Hepatic stellate cell (primary cell): ENCODE measurements around the gene BCAS3.
A peak's percentile ranks its signal among the peaks of the same experiment; 100 is the strongest.

Source experiments
- DNase-seq: peaks from one replicate; pipeline ENCODE4 v3.0.0; 2011; ENCODE audit warnings: low spot score

The BCAS3 gene

GRCh38 chr17:61385577-61386236, 708.1 kb downstream of the BCAS3 start:
- DNase-seq: no peak

DNA sequence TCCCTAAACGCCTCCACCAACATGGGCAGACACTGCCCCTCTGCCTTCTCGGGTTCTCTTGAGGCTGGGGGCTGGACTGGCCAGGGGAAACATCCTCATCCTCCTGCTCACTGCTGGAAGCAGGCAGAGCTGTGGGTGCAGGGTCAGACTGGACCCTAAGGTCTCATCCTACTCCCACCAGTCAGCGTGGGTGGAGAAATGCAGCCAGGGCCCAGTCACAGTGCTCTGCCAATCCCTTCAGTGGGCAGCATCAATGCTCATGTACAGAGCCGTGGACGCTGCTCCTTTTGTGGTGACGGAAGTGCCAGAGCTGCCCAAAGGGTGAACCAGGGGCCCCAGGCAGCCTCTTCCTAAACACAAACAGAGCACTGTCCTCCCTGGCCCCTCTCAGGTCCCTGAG, 708.6 kb downstream of the BCAS3 start:
- DNase-seq: no peak

GRCh38 chr17:61387011-61387410, 709.4 kb downstream of the BCAS3 start:
- no peak for DNase-seq

- DNase-seq: no peak
These were observed 710.1 kb downstream of the BCAS3 start for GRCh38 chr17:61387511-61388305.

GRCh38 chr17:61388561-61389356, 711.1 kb downstream of the BCAS3 start:
- DNase-seq: no peak

DNA sequence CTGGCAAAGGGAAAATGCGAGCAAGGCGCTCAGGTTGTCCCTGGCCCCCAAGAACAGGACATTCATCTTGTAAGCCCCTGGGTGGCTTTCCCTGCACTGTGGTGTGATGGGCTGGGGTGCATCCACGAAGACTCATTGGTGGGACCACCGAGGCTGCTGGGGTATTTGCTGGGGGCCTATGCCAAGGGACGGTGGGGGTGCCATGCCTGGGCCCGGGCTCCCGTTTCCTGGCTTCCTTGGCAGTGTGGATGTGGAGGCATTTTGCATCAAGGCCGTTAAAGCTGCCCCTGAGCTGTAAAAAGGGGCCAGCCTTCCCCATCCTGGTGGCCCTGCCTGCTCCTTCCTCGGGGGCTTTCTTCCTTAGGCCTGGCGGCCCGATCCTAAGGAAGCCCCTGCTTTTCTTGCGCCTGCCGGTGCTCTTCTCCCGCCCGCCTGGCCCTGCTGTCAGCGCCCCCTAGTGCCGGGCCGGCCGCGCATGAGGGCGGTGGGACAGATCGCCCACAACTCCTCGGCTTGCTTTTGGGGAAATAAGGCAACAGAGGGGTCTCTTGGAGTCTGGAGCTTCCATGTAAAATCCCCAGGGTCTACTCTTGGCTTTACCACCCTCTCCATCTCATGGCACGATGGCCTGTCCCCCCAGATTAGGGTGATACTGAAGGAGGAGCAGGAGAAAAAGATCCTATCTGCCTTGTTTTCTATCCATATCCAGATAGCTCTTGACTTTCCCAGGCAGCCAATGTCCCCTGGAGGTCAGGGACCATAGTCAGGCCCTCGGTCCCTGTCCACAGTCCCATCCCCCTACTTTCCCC, 712.2 kb downstream of the BCAS3 start:
- DNase-seq: peak; percentile 82

DNA sequence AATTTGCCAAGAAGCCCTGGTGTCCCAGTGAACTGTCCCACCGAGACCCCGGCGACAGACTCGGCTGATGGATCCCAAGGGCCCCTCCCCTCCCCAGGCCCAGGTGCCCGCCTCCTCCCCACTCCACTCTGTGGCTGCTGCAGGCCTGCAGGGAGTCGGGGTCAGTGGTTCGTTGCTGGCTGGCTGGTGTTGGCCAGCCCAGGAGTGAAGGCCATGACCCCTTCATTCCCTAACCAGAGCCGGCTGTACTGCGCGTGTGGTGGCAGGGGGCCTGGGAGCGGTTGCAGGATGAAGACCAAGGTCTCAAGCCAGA, 712.8 kb downstream of the BCAS3 start:
- no peak for DNase-seq

DNA sequence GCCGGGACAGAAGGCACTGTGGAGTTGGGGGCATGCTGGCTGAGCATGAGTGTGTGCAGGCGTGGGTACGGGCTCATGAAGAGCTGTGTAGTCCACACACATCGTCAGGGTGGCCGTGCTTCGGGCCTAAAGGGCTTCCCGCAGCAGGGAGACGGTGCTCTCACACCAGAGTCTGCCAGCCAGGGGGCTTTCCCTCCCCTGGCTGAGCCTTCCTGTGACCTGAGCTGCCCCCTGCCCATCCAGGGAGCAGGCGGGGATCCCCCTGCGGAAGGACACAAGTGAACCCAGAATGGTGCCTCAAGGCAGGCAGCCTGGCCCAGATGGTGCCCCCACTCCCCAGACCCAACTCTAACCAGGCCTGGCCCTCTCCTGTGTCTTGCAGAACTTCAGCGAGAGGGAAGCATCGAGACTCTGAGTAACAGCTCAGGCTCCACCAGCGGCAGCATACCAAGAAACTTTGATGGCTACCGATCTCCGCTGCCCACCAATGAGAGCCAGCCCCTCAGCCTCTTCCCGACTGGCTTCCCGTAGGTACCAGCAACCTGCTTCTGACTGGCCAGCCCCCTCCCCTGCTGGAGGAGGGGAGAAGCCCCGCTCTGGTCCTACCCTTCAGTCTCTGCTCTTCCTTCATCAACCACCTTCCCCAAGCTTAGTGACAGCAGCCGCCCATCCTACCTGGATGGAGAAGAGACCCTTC, 714.1 kb downstream of the BCAS3 start:
- DNase-seq: no peak

- DNase-seq: no peak
These were observed 715.0 kb downstream of the BCAS3 start for GRCh38 chr17:61392679-61393078.

DNA sequence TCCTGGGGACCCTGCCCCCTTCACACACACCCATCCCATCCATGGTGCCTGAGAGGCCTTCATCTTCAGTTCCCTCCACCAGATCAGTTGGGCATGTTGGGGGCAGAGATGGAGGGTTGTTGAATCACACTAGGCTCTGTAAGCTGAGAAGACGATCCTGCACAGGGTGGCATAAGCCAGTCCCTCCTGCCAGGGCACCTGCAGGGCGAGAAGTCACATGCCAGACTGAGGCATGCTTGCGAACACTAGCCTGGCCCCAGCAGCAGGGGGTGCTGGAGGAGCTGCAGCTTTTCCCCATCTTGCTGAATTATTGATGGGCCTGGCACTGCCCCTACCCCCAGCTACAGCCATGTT, 715.9 kb downstream of the BCAS3 start:
- peak; percentile 51 for DNase-seq

DNA sequence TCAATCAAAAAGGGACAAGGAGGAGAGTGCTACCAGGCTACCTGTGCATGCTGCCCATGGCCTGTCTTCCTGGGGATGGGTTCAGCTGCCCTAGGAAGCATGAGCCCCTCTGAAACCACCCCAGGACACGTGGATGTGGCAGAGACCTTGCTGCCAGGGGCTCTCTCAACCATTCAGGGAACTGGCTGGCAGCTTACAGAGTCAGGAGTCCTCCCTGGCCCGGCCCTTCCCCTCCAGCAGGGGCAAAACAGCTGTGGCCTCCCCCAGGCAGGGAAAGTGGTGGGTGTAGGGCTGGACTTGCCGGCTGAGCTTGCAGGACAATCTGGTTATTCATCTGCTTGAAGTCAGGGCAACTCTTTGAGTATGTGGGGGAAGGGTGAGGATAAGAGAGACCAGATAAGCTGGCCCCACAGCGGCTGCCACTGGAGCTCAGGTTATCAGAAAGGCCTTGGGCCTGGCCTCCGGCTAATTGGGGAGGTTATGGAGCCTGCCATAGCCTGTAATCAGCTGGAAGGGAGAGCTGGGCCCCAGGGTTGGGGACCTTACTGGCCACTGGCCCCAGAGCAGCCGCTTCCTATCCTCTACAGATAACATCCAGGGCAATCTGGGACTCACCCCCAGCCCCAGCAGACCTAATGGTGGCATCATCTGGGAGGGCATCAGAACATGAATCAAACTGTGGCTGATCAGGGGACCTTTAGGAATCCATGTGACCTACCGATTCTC, 716.4 kb downstream of the BCAS3 start:
- peak; percentile 74 for DNase-seq

- DNase-seq: peak; percentile 58
These were observed 717.2 kb downstream of the BCAS3 start for GRCh38 chr17:61394630-61395408.

GRCh38 chr17:61395409-61395982, 717.8 kb downstream of the BCAS3 start:
- peak; percentile 37 for DNase-seq

GRCh38 chr17:61395983-61396585, 718.4 kb downstream of the BCAS3 start:
- peak; percentile 58 for DNase-seq

GRCh38 chr17:61396586-61397085, 719.0 kb downstream of the BCAS3 start:
- peak; percentile 56 for DNase-seq

DNA sequence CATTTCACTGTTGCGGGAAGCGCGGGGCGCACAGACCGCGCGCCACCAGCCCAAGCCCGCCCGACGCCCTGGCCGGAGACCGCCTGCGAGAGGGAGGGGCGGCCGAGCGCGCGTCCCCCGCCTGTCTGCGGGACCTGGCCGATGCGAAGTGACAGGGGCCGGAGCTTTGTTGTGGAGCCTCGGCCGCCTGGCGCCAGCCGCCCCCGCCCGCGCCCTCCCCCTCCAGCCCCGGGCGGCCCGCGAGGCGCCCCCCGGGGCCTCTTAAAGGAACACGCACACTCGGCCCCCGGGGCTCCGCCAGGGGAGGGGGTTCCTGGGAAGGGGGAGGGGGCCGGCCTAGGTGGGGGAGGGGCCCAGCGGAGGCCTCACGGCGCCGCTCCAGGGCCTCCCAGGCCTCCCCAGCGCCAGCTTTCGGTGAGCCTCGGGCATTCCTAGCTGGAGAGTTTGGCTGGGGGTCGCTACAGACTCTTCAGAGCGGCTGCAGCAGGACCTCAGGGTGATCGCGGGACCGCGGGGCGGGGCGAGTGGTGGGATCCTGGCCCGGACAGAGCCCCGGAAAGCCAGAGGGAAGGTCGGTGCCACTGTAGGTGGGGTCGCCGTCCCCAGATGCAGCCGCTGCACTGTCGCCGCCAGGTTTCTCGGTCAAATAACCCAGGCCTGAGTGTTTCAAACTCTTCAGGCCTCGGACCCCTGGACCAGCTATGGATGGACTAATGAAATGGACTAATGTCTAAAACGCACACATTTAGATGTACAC, 719.6 kb downstream of the BCAS3 start:
- peak; percentile 73 for DNase-seq

DNA sequence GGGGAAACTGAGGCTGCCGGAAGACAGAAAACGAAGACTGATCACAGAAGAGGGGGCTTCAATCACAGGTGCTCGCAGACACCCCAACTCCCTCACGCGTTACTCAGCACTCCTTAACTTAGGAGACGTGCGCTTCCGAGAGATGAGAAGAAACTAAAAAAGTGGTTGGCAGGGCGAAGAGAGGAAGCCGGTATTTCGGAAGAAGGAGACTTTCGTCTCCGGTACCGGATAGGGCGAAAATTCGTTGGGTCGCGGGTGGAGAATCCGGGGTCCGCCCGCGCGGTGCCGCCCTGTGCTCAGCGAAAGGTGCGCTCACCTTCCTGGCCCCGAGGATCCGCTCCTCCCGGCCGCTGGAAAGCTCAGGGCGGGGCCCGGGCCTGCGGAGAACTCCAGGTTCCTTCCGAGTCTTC, 721.1 kb downstream of the BCAS3 start:
- peak; percentile 36 for DNase-seq
